Mesenchymal stem cell (in vitro differentiated cells and primary cell): ENCODE data around the gene DTNBP1.

Experiments
- DNase-seq: peaks from one replicate; pipeline ENCODE4 v3.0.0-alpha.2; 2013
- H2AFZ ChIP-seq: one replicate; pipeline ENCODE4 v1.6.1; 2013; ENCODE audit warnings: low read depth, mild to moderate bottlenecking, control low read depth, inconsistent platforms, low read length, moderate library complexity
- H2AK5ac ChIP-seq: 2 replicates; pipeline ENCODE4 v1.6.1; 2013; ENCODE audit warnings: low read length, moderate library complexity, mild to moderate bottlenecking, inconsistent platforms; ENCODE audit not compliant: severe bottlenecking
- H2BK120ac ChIP-seq: one replicate; pipeline ENCODE4 v1.6.1; 2013; ENCODE audit warnings: low read depth, mild to moderate bottlenecking, inconsistent platforms, low read length, moderate library complexity
- H2BK12ac ChIP-seq, 2 experiments: one replicate each; pipeline ENCODE4 v1.6.1; 2013; ENCODE audit warnings: inconsistent platforms in 2 of 2, low read length in 2 of 2, mild to moderate bottlenecking in 2 of 2, moderate library complexity in 2 of 2, control low read depth in 1 of 2
- H2BK15ac ChIP-seq: one replicate; pipeline ENCODE4 v1.6.1; 2013; ENCODE audit warnings: mild to moderate bottlenecking, low read depth, inconsistent platforms; ENCODE audit not compliant: poor library complexity, severe bottlenecking
- H2BK5ac ChIP-seq: 2 replicates; pipeline ENCODE4 v1.6.1; 2013; ENCODE audit warnings: low read depth, mild to moderate bottlenecking, low read length, control low read depth, inconsistent platforms; ENCODE audit not compliant: poor library complexity, severe bottlenecking
- H3K14ac ChIP-seq, 2 experiments: one replicate each; pipeline ENCODE4 v1.6.1; 2013; ENCODE audit warnings: inconsistent platforms in 2 of 2, low read length in 2 of 2, control low read depth in 1 of 2, mild to moderate bottlenecking in 1 of 2, moderate library complexity in 1 of 2
- H3K18ac ChIP-seq, 2 experiments: one replicate each; pipeline ENCODE4 v1.6.1; 2013; ENCODE audit warnings: inconsistent platforms in 2 of 2, low read length in 2 of 2, control low read depth in 1 of 2, low read depth in 1 of 2, mild to moderate bottlenecking in 1 of 2
- H3K23ac ChIP-seq, 2 experiments: one replicate each; pipeline ENCODE4 v1.6.1; 2013; ENCODE audit warnings: inconsistent platforms in 2 of 2, low read length in 2 of 2, mild to moderate bottlenecking in 2 of 2, moderate library complexity in 2 of 2, control low read depth in 1 of 2
- H3K27ac ChIP-seq: 2 replicates; pipeline ENCODE4 v1.5.1; 2013; ENCODE audit warnings: mild to moderate bottlenecking, moderate library complexity, low read length, control low read depth, inconsistent platforms; ENCODE audit not compliant: poor library complexity, severe bottlenecking
- H3K27me3 ChIP-seq, 2 experiments: 2 replicates each; pipeline versions ENCODE4 v1.6.1 to v1.7.0; 2013; ENCODE audit warnings: low read length in 2 of 2, mild to moderate bottlenecking in 2 of 2, moderate library complexity in 2 of 2, control low read depth in 1 of 2, inconsistent platforms in 1 of 2; ENCODE audit not compliant: control insufficient read depth in 1 of 2, insufficient read depth in 1 of 2
- H3K36me3 ChIP-seq, 2 experiments: 2 replicates each; pipeline versions ENCODE4 v1.6.1 to v1.7.0; 2013; ENCODE audit warnings: low read length in 2 of 2, control low read depth in 1 of 2, inconsistent platforms in 1 of 2, low read depth in 1 of 2, mild to moderate bottlenecking in 1 of 2; ENCODE audit not compliant: insufficient read depth in 2 of 2, control insufficient read depth in 1 of 2
- H3K4ac ChIP-seq, 2 experiments: one replicate each; pipeline ENCODE4 v1.6.1; 2013; ENCODE audit warnings: inconsistent platforms in 2 of 2, low read length in 2 of 2, mild to moderate bottlenecking in 2 of 2, moderate library complexity in 2 of 2, control low read depth in 1 of 2, low read depth in 1 of 2
- H3K4me1 ChIP-seq: 2 replicates; pipeline ENCODE4 v1.6.1; 2013; ENCODE audit warnings: low read depth, low read length, control low read depth; ENCODE audit not compliant: control insufficient read depth, insufficient read depth
- H3K4me2 ChIP-seq: 2 replicates; pipeline ENCODE4 v1.6.1; 2013; ENCODE audit warnings: low read length, mild to moderate bottlenecking, inconsistent platforms; ENCODE audit not compliant: poor library complexity, severe bottlenecking
- H3K4me3 ChIP-seq, 2 experiments: 2 replicates each; pipeline versions ENCODE4 v1.5.1 to v1.7.0; 2013; ENCODE audit warnings: low read length in 2 of 2, mild to moderate bottlenecking in 2 of 2, control low read depth in 1 of 2, low read depth in 1 of 2; ENCODE audit not compliant: insufficient read depth in 1 of 2
- H3K79me1 ChIP-seq: replicated peaks from 2 replicates; pipeline ENCODE4 v1.6.1; 2013; ENCODE audit warnings: mild to moderate bottlenecking, control low read depth, low read length, inconsistent platforms; ENCODE audit not compliant: poor library complexity, severe bottlenecking
- H3K9ac ChIP-seq: 2 replicates; pipeline ENCODE4 v1.7.0; 2013; ENCODE audit warnings: mild to moderate bottlenecking, low read length, moderate library complexity
- H3K9me3 ChIP-seq: 2 replicates; pipeline ENCODE4 v1.7.0; 2013; ENCODE audit warnings: mild to moderate bottlenecking, low read length; ENCODE audit not compliant: control insufficient read depth
- H4K8ac ChIP-seq: one replicate; pipeline ENCODE4 v1.6.1; 2013; ENCODE audit warnings: inconsistent platforms, mild to moderate bottlenecking, low read length, moderate library complexity
- H4K91ac ChIP-seq: one replicate; pipeline ENCODE4 v1.6.1; 2013; ENCODE audit warnings: mild to moderate bottlenecking, low read length, inconsistent platforms
- WGBS: methylation state at CpG from one replicate; pipeline ENCODE4 v1.1.7; 2013; ENCODE audit warnings: mixed read lengths; 5-methylcytosine and 5-hydroxymethylcytosine counted together

DTNBP1 gene

DNA sequence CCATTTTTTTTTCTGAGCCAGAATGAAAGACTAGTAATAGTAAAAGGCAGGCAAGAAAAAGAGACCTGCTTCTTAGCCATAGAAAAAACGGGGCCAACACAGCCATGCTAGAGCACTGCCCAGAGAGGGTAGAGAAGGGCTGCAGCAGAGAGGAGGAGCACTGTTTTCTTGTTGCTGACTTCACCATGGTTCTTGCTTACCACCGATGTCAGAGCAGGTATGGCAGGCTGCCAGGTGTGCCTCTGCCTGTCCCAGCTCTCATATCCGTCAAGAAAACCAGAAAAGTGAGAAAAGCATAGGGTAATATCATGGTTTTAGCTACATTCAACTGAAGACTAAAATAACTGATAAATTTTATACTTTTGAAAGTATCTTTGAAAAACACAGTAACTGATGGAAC lies 60.7 kb downstream of the DTNBP1 start:
- no peak overlapping the region for H4K91ac ChIP-seq
- no peak overlapping the region for H2AK5ac ChIP-seq
- no peak overlapping the region for H3K4me3 ChIP-seq
- H3K18ac ChIP-seq = peak overlapping the region in 1 of 2 experiments; percentile 48
- H2BK120ac ChIP-seq = peak overlapping the region; percentile 61
- no peak overlapping the region for H3K4me2 ChIP-seq
- H3K9ac ChIP-seq = no peak overlapping the region
- H3K4me1 ChIP-seq = no peaks in the 10 kb centered on the region
- H3K27ac ChIP-seq = no peak overlapping the region
- no peak overlapping the region for H2BK5ac ChIP-seq
- no peak overlapping the region for H3K4ac ChIP-seq
- H2BK12ac ChIP-seq = no peak overlapping the region
- H3K14ac ChIP-seq = no peak overlapping the region
- no peak for DNase-seq
- H3K23ac ChIP-seq = no peak overlapping the region
- 88% methylated on average over 2 of the region's 3 CpGs for WGBS
- H2AFZ ChIP-seq = no peak overlapping the region
- no peaks in the 10 kb centered on the region for H3K9me3 ChIP-seq
- H3K36me3 ChIP-seq = peaks cover 0 to 14% of the 10 kb centered on the region in 2 experiments
- no peak overlapping the region for H2BK15ac ChIP-seq
- H3K79me1 ChIP-seq = peaks cover 18% of the 10 kb centered on the region
- no peaks in the 10 kb centered on the region for H3K27me3 ChIP-seq
- peak overlapping the region; percentile 45 for H4K8ac ChIP-seq

DNA sequence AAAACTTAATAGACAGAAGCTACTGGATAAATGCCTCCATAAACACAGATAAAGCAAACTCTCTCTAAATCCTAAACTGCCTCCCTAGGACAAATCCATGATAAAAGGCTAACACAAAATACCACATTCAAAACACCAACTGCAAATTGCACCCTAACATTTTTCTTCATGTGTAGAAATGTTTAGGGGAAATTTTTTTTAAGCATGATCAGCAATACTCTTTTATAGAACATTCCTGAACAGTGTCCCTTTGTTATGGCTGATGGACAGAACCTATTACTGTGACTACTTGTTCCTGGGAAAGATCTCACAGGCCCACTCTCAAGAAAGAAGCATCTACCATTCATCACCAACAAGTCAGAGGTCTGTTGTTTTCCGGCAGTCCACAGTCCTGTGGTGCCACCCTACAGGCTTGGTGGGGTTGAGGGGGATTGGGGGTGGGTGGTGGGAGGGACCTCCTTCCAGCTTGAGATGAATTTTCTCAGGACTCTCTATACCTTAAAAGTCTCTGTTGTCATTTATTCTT lies 64.5 kb downstream of the DTNBP1 start:
- H2BK15ac ChIP-seq = no peak overlapping the region
- no peak overlapping the region for H2AK5ac ChIP-seq
- H3K9ac ChIP-seq = no peak overlapping the region
- H3K18ac ChIP-seq = no peak overlapping the region
- no peak for DNase-seq
- no peak overlapping the region for H2BK12ac ChIP-seq
- no peak overlapping the region for H2AFZ ChIP-seq
- no peaks in the 10 kb centered on the region for H3K4me1 ChIP-seq
- H3K27me3 ChIP-seq = no peaks in the 10 kb centered on the region
- no peak overlapping the region for H3K4me2 ChIP-seq
- no peak overlapping the region for H3K23ac ChIP-seq
- no peak overlapping the region for H3K14ac ChIP-seq
- H4K91ac ChIP-seq = no peak overlapping the region
- H4K8ac ChIP-seq = no peak overlapping the region
- no peak overlapping the region for H3K4me3 ChIP-seq
- H3K27ac ChIP-seq = no peak overlapping the region
- no peaks in the 10 kb centered on the region for H3K9me3 ChIP-seq
- H2BK120ac ChIP-seq = no peak overlapping the region
- no peak overlapping the region for H2BK5ac ChIP-seq
- H3K4ac ChIP-seq = no peak overlapping the region
- peaks cover 0 to 11% of the 10 kb centered on the region in 2 experiments for H3K36me3 ChIP-seq
- WGBS = no CpG with 5 or more reads among the region's 1 CpG
- H3K79me1 ChIP-seq = peaks cover 16% of the 10 kb centered on the region

DNA sequence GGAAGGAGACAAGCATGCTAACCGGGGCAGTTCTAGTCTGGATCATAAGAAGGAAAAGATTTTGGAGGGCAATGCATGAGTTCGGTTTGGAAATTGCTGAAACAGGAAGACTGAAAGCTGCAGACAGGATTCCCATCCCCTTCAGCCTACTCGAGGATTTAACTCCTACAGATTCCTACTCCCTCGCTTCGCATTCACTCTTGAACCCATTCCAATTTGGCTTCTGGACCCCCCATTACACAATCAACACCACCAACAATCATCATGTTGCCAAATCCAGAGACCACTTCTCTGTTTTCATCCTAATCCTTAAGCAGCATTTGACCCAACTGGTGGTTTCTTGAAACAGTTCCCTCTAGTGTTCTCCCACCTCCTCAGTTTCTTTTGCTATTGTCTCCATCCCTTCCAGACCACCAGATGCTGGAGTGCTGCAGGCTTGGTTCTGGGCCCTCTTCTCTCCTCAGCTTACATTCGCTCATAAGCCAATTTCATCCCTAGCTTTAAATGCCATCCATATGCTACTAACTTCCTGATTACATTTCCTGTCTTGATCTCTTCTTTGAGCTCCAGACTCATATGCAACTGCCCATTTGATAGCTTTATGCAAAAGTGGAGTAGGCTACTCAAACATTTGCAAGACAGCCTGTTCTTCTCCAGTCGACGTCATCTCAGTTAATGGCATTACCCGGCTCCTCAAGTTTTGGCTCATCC lies 66.5 kb downstream of the DTNBP1 start:
- no peak overlapping the region for H3K18ac ChIP-seq
- 95% methylated on average over 9 of the region's 9 CpGs for WGBS

DNA sequence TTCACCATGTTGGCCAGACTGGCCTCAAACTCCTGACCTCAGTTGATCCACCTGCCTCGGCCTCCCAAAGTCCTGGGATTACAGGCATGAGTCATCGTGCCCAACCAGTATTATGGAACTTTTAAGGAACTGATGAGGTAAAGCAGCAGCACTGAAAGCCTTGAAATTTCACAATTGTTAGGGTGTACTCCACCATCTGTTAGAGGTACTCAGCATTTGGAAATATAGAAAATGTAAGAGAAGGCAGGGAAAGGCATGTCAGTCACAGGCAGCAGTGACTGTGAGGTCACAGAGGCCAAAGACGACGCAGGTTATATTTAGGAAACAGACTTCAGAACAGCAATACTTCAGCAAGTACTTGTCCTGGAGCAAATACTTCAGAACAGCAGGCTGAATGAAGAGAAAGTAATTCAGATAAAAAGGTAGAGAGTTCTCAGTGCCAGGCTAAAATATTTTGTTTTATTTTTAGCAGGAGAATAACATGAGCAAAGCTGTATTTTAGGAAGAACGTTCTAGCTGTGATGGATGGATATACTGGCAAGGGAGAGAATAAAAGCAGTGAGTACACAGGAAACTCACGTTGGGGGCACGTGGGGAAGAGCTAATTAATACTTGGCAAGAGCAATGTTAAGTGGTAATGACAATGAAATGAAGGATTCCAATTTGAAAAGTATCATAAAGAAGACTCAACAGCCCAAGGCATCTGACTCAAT lies 67.2 kb downstream of the DTNBP1 start:
- H3K4me1 ChIP-seq = peaks cover 1% of the 10 kb centered on the region
- H3K14ac ChIP-seq = no peak overlapping the region

More for the DNA sequence above, 66.5 kb downstream of the DTNBP1 start:
- Histone ChIP-seq H3K36me3 (peaks cover 0 to 11% of the 10 kb centered on the region in 2 experiments), H2BK5ac (no peak overlapping the region), H3K4me1 (peaks cover 1% of the 10 kb centered on the region), H3K27me3 (no peaks in the 10 kb centered on the region), H3K14ac (no peak overlapping the region), H3K9me3 (no peaks in the 10 kb centered on the region), H3K4ac (no peak overlapping the region), H3K79me1 (peaks cover 15% of the 10 kb centered on the region), H2BK15ac (no peak overlapping the region), H3K4me3 (no peak overlapping the region), H2AFZ (no peak overlapping the region), H4K8ac (no peak overlapping the region), H3K4me2 (no peak overlapping the region), H3K23ac (no peak overlapping the region), H4K91ac (no peak overlapping the region), H3K9ac (no peak overlapping the region), H2AK5ac (no peak overlapping the region), H3K27ac (no peak overlapping the region), H2BK12ac (no peak overlapping the region), H2BK120ac (no peak overlapping the region)
- no peak for DNase-seq

More for the DNA sequence above, 67.2 kb downstream of the DTNBP1 start:
- 72% methylated on average over 7 of the region's 7 CpGs for WGBS
- Histone ChIP-seq H2BK12ac (no peak overlapping the region), H3K4me2 (no peak overlapping the region), H3K27me3 (no peaks in the 10 kb centered on the region), H3K23ac (no peak overlapping the region), H2AK5ac (no peak overlapping the region), H3K4ac (no peak overlapping the region), H3K4me3 (no peak overlapping the region), H2BK5ac (no peak overlapping the region), H2BK120ac (no peak overlapping the region), H3K9me3 (no peaks in the 10 kb centered on the region), H3K27ac (no peak overlapping the region), H3K36me3 (peaks cover 0 to 6% of the 10 kb centered on the region in 2 experiments), H2BK15ac (no peak overlapping the region), H3K79me1 (peaks cover 14% of the 10 kb centered on the region), H3K9ac (no peak overlapping the region), H4K8ac (no peak overlapping the region), H3K18ac (no peak overlapping the region), H2AFZ (no peak overlapping the region), H4K91ac (no peak overlapping the region)
- peak; percentile 70 for DNase-seq
